ENCODE measurements around the gene PARN. TPM values are rescaled to one million over a fixed set of nuclear protein-coding genes. Genes with fewer than 3 reads are reported as not detected.

Gene PARN
- total and polyA plus RNA-seq, 2 experiments from 2014 or later, result 32.5 to 61.3 TPM

DNA sequence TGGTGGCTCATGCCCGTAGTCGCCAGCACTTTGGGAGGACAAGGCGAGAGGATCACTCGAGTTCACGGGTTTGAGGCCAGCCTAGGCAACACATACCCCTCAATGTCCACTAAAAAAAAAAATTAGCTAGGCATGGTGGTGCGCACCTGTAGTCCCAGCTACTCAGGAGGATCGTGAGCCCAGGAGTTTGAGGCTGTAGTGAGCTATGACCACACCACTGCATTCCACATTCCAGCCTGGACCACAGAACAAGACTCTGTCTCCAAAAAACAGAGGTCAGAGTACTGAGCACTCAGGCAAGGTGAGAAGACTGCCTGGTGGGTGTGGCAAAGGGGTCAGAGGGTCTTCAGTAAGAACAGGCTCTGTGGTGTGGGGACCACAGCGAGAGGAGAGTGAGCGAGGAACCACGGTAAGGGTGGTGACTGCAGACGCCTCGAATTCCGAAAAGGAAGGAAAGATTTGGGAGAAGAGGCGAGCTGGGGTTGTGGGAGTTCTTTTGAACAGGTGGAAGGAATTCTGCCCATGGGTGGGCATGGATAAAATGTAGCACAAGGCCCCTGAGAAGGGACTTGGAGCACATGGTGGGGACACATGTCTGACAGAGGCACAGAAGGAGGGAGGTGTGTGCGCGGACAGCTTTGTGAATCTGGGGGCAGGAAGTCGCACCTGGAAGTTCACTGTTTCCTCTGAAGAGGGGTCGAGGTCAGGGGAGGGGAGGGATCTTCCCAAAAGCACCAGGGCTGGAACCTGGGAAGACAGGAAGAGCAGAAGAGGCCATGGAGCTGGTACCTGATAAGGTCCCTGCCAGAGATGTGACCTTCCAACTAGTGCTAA, 134.6 kb downstream of the PARN start:
- DNase-seq (ENCODE audit: low spot score) (no peak), ATAC-seq (no peak)
- Histone ChIP-seq H4K20me1 (replicated peaks; ENCODE audit: insufficient read depth) (no peaks in the 10 kb centered on the region), H3K79me2 (replicated peaks; ENCODE audit: insufficient read depth) (peaks cover 1% of the 10 kb centered on the region; the same call in 1 of the 2 replicates), H3K4me1 (ENCODE audit: insufficient read depth) (peaks cover 28% of the 10 kb centered on the region), H3F3A (replicated peaks; ENCODE audit: low read depth) (no peaks in the 10 kb centered on the region), H3K9me2 (ENCODE audit: insufficient read depth) (no peaks in the 10 kb centered on the region), H3K4me2 (no peak overlapping the region), H2AFZ (no peak overlapping the region), H3K27ac (ENCODE audit: low read depth) (no peak overlapping the region), H3K4me3 (no peak overlapping the region), H3K36me3 (ENCODE audit: insufficient read depth) (no peaks in the 10 kb centered on the region), H3K27me3 (ENCODE audit: insufficient read depth) (no peaks in the 10 kb centered on the region)
- Mint-ChIP-seq H3K4me1 (peaks cover 46% of the 10 kb centered on the region), H3K27me3 (ENCODE audit: insufficient read depth, low read depth, poor library complexity) (peaks cover 3% of the 10 kb centered on the region), H3K4me3 (no peak overlapping the region), H3K36me3 (ENCODE audit: low read depth) (peaks cover 7% of the 10 kb centered on the region; the same call in 2 of the 3 replicates), H3K9me3 (no peaks in the 10 kb centered on the region), H3K27ac (no peak overlapping the region)
- TF ChIP-seq CREB1 (CRISPR knock-in tag; IDR thresholded peaks at IDR 0.05; ENCODE audit: low read depth), result no peak
- TF ChIP-seq NANOG (IDR thresholded peaks at IDR 0.05; ENCODE audit: borderline replicate concordance), result no peak

DNA sequence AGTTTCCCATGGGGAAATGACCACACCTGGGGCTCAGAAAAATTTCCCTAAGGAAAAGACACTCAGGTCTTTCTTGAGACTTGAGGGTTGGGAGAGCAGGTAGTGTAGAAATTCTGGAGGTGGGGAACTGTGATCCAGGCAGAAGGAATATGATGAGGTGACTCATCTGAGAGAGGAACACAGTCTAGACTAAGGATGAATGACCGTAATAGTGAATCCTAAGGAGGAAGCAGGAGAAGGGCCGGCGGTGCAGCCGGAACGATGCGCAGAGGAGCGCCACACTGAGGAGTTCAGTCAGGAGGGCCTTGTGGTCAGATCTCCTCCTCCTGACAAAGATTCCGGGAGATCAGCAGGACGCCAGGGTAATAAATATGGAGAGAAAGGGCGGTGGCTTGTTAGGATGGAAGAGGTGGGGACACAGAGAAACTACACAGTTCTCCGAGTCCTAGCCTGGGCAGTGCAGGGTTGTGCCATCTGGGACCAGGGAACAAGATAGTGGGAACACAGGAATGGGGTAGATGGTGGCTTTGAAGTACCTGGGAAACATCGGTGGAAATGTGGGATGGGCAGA, 135.6 kb downstream of the PARN start:
- H3K27me3 Mint-ChIP-seq (ENCODE audit: insufficient read depth, low read depth, poor library complexity), result peaks cover 3% of the 10 kb centered on the region
- Histone ChIP-seq H3K4me1 (ENCODE audit: insufficient read depth) (peaks cover 29% of the 10 kb centered on the region), H3K4me2 (no peak overlapping the region), H3K27ac (ENCODE audit: low read depth) (no peak overlapping the region), H3K79me2 (replicated peaks; ENCODE audit: insufficient read depth) (no peaks in the 10 kb centered on the region; the same call in 1 of the 2 replicates), H3K27me3 (ENCODE audit: insufficient read depth) (no peaks in the 10 kb centered on the region), H3F3A (replicated peaks; ENCODE audit: low read depth) (no peaks in the 10 kb centered on the region), H4K20me1 (replicated peaks; ENCODE audit: insufficient read depth) (no peaks in the 10 kb centered on the region), H3K9me2 (ENCODE audit: insufficient read depth) (no peaks in the 10 kb centered on the region), H3K36me3 (ENCODE audit: insufficient read depth) (no peaks in the 10 kb centered on the region), H2AFZ (no peak overlapping the region), H3K4me3 (no peak overlapping the region)
- peaks cover 7% of the 10 kb centered on the region; the same call in 2 of the 3 replicates for H3K36me3 Mint-ChIP-seq (ENCODE audit: low read depth)
- TF ChIP-seq ZNF114 (CRISPR knock-in tag; IDR thresholded peaks at IDR 0.05) (no peak), ZNF331 (CRISPR knock-in tag; IDR thresholded peaks at IDR 0.05; ENCODE audit: low read depth) (no peak), ZNF462 (CRISPR knock-in tag; IDR thresholded peaks at IDR 0.05) (no peak), EZH2 (IDR thresholded peaks at IDR 0.05; ENCODE audit: low read depth, unreplicated experiment) (no peak), EZH2phosphoT487 (IDR thresholded peaks at IDR 0.05; ENCODE audit: unreplicated experiment) (no peak), NANOG (IDR thresholded peaks at IDR 0.05; ENCODE audit: borderline replicate concordance) (no peak), POLR2AphosphoS5 (IDR thresholded peaks at IDR 0.05; ENCODE audit: low read depth) (no peak), ETS1 (IDR thresholded peaks at IDR 0.05) (no peak), CREB1 (CRISPR knock-in tag; IDR thresholded peaks at IDR 0.05; ENCODE audit: low read depth) (no peak)
- ATAC-seq, result no peak
- H3K4me1 Mint-ChIP-seq, result peaks cover 51% of the 10 kb centered on the region
- DNase-seq (ENCODE audit: low spot score), result no peak
- no peaks in the 10 kb centered on the region for H3K9me3 Mint-ChIP-seq
- H3K4me3 Mint-ChIP-seq, result no peak overlapping the region
- H3K27ac Mint-ChIP-seq, result 0 out of 2 replicates have a peak overlapping the region, but pooled peaks have one; percentile 22

Data from GM23338 (cell line).